ENCODE data around the gene PSME3.

DNA sequence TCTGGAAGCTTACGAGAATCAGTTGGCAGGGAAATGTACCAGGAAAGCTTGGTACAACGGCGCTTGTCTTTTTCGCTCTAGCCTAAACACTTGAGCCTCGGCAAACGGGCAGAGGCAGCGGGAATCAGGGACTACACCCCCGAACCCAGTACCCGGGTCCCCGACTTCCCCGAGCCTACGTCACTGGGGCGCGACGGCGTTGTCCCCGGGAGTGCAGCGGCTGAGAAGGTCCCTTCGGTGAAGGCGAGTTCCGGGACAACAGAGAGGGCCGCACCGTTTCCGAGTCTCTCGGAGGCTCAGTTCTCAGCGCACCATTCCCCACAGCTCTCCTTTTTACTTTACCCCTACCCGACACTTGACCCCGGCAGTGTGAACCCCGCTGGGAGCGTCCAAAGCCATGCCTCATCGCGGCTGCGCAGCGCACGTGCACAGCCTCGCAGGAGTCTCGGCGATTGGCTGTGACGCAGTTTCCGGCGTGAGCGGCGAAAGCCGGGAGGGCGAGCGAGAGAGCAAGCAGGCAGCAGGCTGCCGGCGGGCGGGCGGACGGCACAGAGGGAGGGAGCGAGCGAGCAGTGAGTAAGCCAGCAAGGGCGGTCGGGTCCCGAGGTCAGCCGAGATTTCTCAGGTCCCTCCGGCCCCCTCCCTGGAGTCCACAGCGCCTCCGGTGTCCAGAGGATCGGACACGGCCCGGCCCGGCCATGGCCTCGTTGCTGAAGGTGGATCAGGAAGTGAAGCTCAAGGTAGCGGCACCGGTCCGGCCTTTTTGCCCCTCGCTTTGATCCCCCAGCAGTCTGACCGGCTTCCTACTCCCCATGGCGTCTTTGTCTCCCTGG, at the start of gene PSME3:
- TF ChIP-seq, protein P1, sequence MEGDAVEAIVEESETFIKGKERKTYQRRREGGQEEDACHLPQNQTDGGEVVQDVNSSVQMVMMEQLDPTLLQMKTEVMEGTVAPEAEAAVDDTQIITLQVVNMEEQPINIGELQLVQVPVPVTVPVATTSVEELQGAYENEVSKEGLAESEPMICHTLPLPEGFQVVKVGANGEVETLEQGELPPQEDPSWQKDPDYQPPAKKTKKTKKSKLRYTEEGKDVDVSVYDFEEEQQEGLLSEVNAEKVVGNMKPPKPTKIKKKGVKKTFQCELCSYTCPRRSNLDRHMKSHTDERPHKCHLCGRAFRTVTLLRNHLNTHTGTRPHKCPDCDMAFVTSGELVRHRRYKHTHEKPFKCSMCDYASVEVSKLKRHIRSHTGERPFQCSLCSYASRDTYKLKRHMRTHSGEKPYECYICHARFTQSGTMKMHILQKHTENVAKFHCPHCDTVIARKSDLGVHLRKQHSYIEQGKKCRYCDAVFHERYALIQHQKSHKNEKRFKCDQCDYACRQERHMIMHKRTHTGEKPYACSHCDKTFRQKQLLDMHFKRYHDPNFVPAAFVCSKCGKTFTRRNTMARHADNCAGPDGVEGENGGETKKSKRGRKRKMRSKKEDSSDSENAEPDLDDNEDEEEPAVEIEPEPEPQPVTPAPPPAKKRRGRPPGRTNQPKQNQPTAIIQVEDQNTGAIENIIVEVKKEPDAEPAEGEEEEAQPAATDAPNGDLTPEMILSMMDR (IDR thresholded peaks at IDR 0.05) = no peak
- TF ChIP-seq POLR2A (IDR thresholded peaks at IDR 0.05) = peak; percentile 81 to 90
